Testis (tissue), 3 donors: ENCODE measurements around the gene JAKMIP3. TPM values are rescaled to one million over a fixed set of nuclear protein-coding genes. Genes with fewer than 3 reads are reported as not detected.
A peak's percentile ranks its signal among the peaks of the same experiment; 100 is the strongest.

ENCODE experiments used
- DNase-seq: peaks from one replicate; pipeline ENCODE4 v3.0.0-alpha.2; 2019
- H3K27ac ChIP-seq, 2 donors: fragments of 200-600 bp; sonication (generic); one replicate each; pipeline ENCODE4 v1.5.1; 2019
- H3K27me3 ChIP-seq: fragments of 200-600 bp; sonication (generic); one replicate; pipeline ENCODE4 v1.5.1; 2019
- H3K36me3 ChIP-seq: fragments of 200-600 bp; sonication (generic); one replicate; pipeline ENCODE4 v1.5.1; 2017; ENCODE audit warnings: low read depth; ENCODE audit errors: missing control alignments
- H3K4me1 ChIP-seq: fragments of 200-600 bp; sonication (generic); one replicate; pipeline ENCODE4 v1.5.1; 2019
- H3K4me3 ChIP-seq, 2 donors: fragments of 200-600 bp; sonication (generic); one replicate each; pipeline ENCODE4 v1.5.1; 2017 to 2019
- H3K9me3 ChIP-seq: fragments of 200-600 bp; sonication (generic); one replicate; pipeline ENCODE4 v1.5.1; 2017
- CTCF ChIP-seq, 3 experiments: fragments of 450-650 bp in 2 of 3; fragments of 200-600 bp in 1 of 3; sonication (generic) in 1 of 3; IDR thresholded peaks; one replicate each; pipeline ENCODE4 v1.5.1; 2016 to 2019; ENCODE audit warnings: antibody characterized with exemption in 3 of 3, mild to moderate bottlenecking in 2 of 3, moderate library complexity in 1 of 3
- POLR2A ChIP-seq: fragments of 450-650 bp; IDR thresholded peaks from one replicate; pipeline ENCODE4 v1.6.1; 2017; ENCODE audit warnings: antibody characterized with exemption, mild to moderate bottlenecking, moderate library complexity
- WGBS, 2 donors: methylation state at CpG; one replicate each; pipeline ENCODE4 v1.1.5; 2018; 5-methylcytosine and 5-hydroxymethylcytosine counted together
- intact Hi-C: fragments of 100-400 bp; cut with DNase I; formaldehyde crosslinking; loops from one replicate; pipeline ENCODE4 v1.15.1; 2023; ENCODE audit warnings: low total_unique reads
- polyA plus RNA-seq: library from polyadenylated mRNA; stranded (reverse); fragments of 350-450 nt; fragmentation: Illumina TruSeq; extraction: RNeasy Lipid Tissue Mini Kit (QIAGEN cat#74804); gene quantifications from one replicate; pipeline ENCODE4 v1.2.3, GENCODE V29; 2014; ENCODE audit warnings: low read depth, low replicate concordance; ENCODE audit not compliant: insufficient read depth
- total RNA-seq, 2 donors: library from RNA; depleted of rRNA; stranded (reverse); fragments of >200 nt; gene quantifications; one replicate each; pipeline ENCODE4 v1.2.3, GENCODE V29; 2016

Gene JAKMIP3
- total and polyA plus RNA-seq, 3 donors from 2014 or later, result 1.3 to 4.6 (median 3.3) TPM

- Histone ChIP-seq H3K27ac (no peak overlapping the region), H3K4me1 (no peaks in the 10 kb centered on the region), H3K9me3 (no peaks in the 10 kb centered on the region), H3K27me3 (no peaks in the 10 kb centered on the region), H3K4me3 (no peak overlapping the region), H3K36me3 (no peaks in the 10 kb centered on the region)
- 64 to 83% methylated on average over 13 to 14 of the region's 14 CpGs for WGBS, 2 donors
- no peak for TF ChIP-seq CTCF (IDR thresholded peaks at IDR 0.05)
- no peak for TF ChIP-seq POLR2A
- intact Hi-C loops, result no loop called here
- DNase-seq, result no peak
Observed at GRCh38 chr10:132110111-132110521, 44.4 kb downstream of the JAKMIP3 start.

GRCh38 chr10:132110713-132111112 lies 45.0 kb downstream of the JAKMIP3 start:
- 85% methylated on average over 11 to 14 of the region's 14 CpGs for WGBS, 2 donors
- peak; percentile 4 for DNase-seq
- Histone ChIP-seq H3K27ac (no peak overlapping the region), H3K4me1 (no peaks in the 10 kb centered on the region), H3K27me3 (no peaks in the 10 kb centered on the region), H3K4me3 (no peak overlapping the region), H3K9me3 (no peaks in the 10 kb centered on the region), H3K36me3 (no peaks in the 10 kb centered on the region)
- intact Hi-C loops, result no loop called here
- no peak for TF ChIP-seq POLR2A
- no peak for TF ChIP-seq CTCF (IDR thresholded peaks at IDR 0.05)

- no peaks in the 10 kb centered on the region for H3K9me3 ChIP-seq
- DNase-seq, result no peak
- TF ChIP-seq CTCF (IDR thresholded peaks at IDR 0.05), result no peak
- no peak for TF ChIP-seq POLR2A
- H3K4me1 ChIP-seq, result no peaks in the 10 kb centered on the region
- no peak overlapping the region for H3K27ac ChIP-seq
- H3K4me3 ChIP-seq, result no peak overlapping the region
- H3K36me3 ChIP-seq, result no peaks in the 10 kb centered on the region
- 93% methylated on average over 10 to 14 of the region's 14 CpGs for WGBS, 2 donors
- intact Hi-C loops, result no loop called here
- no peaks in the 10 kb centered on the region for H3K27me3 ChIP-seq
Observed at GRCh38 chr10:132111121-132111731, 45.5 kb downstream of the JAKMIP3 start.

- Histone ChIP-seq H3K27ac (no peak overlapping the region), H3K9me3 (no peaks in the 10 kb centered on the region), H3K36me3 (no peaks in the 10 kb centered on the region), H3K27me3 (no peaks in the 10 kb centered on the region), H3K4me1 (no peaks in the 10 kb centered on the region), H3K4me3 (no peak overlapping the region)
- intact Hi-C loops, result no loop called here
- TF ChIP-seq CTCF (IDR thresholded peaks at IDR 0.05), result no peak
- no peak for TF ChIP-seq POLR2A
- no peak for DNase-seq
- 94 to 96% methylated on average over 20 of the region's 20 CpGs for WGBS, 2 donors
Observed at GRCh38 chr10:132111871-132112341, 46.2 kb downstream of the JAKMIP3 start.

- intact Hi-C loops, result no loop called here
- no peaks in the 10 kb centered on the region for H3K36me3 ChIP-seq
- no peaks in the 10 kb centered on the region for H3K27me3 ChIP-seq
- no peak for DNase-seq
- H3K4me3 ChIP-seq, result no peak overlapping the region
- no peak for TF ChIP-seq POLR2A
- TF ChIP-seq CTCF (IDR thresholded peaks at IDR 0.05), result no peak
- no peaks in the 10 kb centered on the region for H3K4me1 ChIP-seq
- H3K9me3 ChIP-seq, result no peaks in the 10 kb centered on the region
- no peak overlapping the region for H3K27ac ChIP-seq
- WGBS, 2 donors, result 95% methylated on average over 10 of the region's 10 CpGs
Observed at GRCh38 chr10:132112611-132113010, 46.9 kb downstream of the JAKMIP3 start.
